Neural progenitor cell (in vitro differentiated cells): ENCODE results near the gene CRTC1. TPM values are rescaled to one million over a fixed set of nuclear protein-coding genes. Genes with fewer than 3 reads are reported as not detected.
A peak's percentile ranks its signal among the peaks of the same experiment; 100 is the strongest.

Source experiments
- DNase-seq: peaks from one replicate; pipeline ENCODE4 v3.0.0-alpha.2; 2016; ENCODE audit warnings: low spot score
- H2AFZ ChIP-seq: fragments of 200-600 bp; sonication (generic); replicated peaks from 2 replicates; pipeline ENCODE4 v1.6.1; 2016; ENCODE audit warnings: antibody characterized with exemption
- H3F3A ChIP-seq: fragments of 200-600 bp; sonication (generic); 2 replicates; pipeline ENCODE4 v1.6.1; 2016; ENCODE audit warnings: antibody characterized with exemption, low read depth
- H3K27ac ChIP-seq: fragments of 200-600 bp; sonication (generic); 2 replicates; pipeline ENCODE4 v1.5.1; 2016; ENCODE audit warnings: mild to moderate bottlenecking
- H3K27me3 ChIP-seq: fragments of 200-600 bp; sonication (generic); 2 replicates; pipeline ENCODE4 v1.6.1; 2016; ENCODE audit warnings: mild to moderate bottlenecking, moderate library complexity
- H3K36me3 ChIP-seq: fragments of 200-600 bp; sonication (generic); 2 replicates; pipeline ENCODE4 v1.5.1; 2016
- H3K4me1 ChIP-seq: fragments of 200-600 bp; sonication (generic); 2 replicates; pipeline ENCODE4 v1.6.1; 2016; ENCODE audit warnings: mixed run types
- H3K4me2 ChIP-seq: fragments of 200-600 bp; sonication (generic); 2 replicates; pipeline ENCODE4 v1.6.1; 2016
- H3K4me3 ChIP-seq: fragments of 200-600 bp; sonication (generic); 2 replicates; pipeline ENCODE4 v1.5.1; 2016
- H3K79me2 ChIP-seq: fragments of 200-600 bp; sonication (generic); 2 replicates; pipeline ENCODE4 v1.6.1; 2016; ENCODE audit warnings: low read depth
- H3K9ac ChIP-seq: fragments of 200-600 bp; sonication (generic); 2 replicates; pipeline ENCODE4 v1.6.1; 2016
- H3K9me3 ChIP-seq: fragments of 200-600 bp; sonication (generic); 2 replicates; pipeline ENCODE4 v1.5.1; 2016; ENCODE audit warnings: low read depth
- H4K20me1 ChIP-seq: fragments of 200-600 bp; sonication (generic); 2 replicates; pipeline ENCODE4 v1.6.1; 2016; ENCODE audit warnings: low read depth
- H3K27ac Mint-ChIP-seq: 3 replicates; pipeline ENCODE4 v1.8.0; 2021; ENCODE audit warnings: mixed read lengths
- H3K27me3 Mint-ChIP-seq: 2 replicates; pipeline ENCODE4 v1.8.0; 2022; ENCODE audit warnings: low read depth, mild to moderate bottlenecking, inconsistent platforms, moderate library complexity, mixed read lengths; ENCODE audit not compliant: insufficient read depth
- H3K36me3 Mint-ChIP-seq: 3 replicates; pipeline ENCODE4 v1.8.0; 2021; ENCODE audit warnings: mixed read lengths
- H3K4me1 Mint-ChIP-seq: 3 replicates; pipeline ENCODE4 v1.8.0; 2021; ENCODE audit warnings: mixed read lengths
- H3K4me3 Mint-ChIP-seq: 3 replicates; pipeline ENCODE4 v1.8.0; 2021; ENCODE audit warnings: mild to moderate bottlenecking, moderate library complexity, mixed read lengths
- H3K9me3 Mint-ChIP-seq: 3 replicates; pipeline ENCODE4 v1.8.0; 2020; ENCODE audit warnings: mixed read lengths
- CTCF ChIP-seq: fragments of 200-600 bp; sonication (generic); IDR thresholded peaks from 2 replicates; pipeline ENCODE4 v1.5.1; 2017; ENCODE audit warnings: antibody characterized with exemption, mild to moderate bottlenecking
- EZH2 ChIP-seq: fragments of 200-600 bp; sonication (generic); IDR thresholded peaks from 2 replicates; pipeline ENCODE4 v1.6.1; 2017; ENCODE audit warnings: antibody characterized with exemption, mild to moderate bottlenecking, moderate library complexity
- EZH2phosphoT487 ChIP-seq: fragments of 200-600 bp; sonication (generic); IDR thresholded peaks from 2 replicates; pipeline ENCODE4 v1.6.1; 2017; ENCODE audit warnings: antibody characterized with exemption
- total RNA-seq: library from RNA; depleted of rRNA; stranded (reverse); fragments of >200 nt; gene quantifications from 2 replicates; pipeline ENCODE4 v1.2.3, GENCODE V29; 2015; ENCODE audit warnings: low replicate concordance

Gene CRTC1
- total RNA-seq, 1 donor from 2014 or later: 2.4 TPM

DNA sequence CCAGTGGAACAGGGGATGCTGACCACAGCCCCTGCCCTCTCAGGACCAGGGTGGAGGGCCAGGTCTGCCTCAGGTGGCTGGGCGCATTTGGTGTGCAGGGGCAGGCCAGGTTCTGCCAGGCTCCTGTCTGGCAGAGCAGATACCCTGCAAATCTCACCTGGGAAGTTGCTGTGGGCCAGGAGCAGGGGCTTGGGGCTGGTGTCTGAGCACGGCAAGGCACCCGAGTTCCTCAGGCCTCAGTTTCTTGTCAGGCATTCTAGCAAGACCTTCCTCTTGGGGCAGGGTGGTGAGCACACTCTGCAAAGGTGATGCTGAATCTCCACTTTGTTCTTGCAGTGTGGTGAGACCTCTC lies 1.1 kb downstream of the CRTC1 start:
- Histone ChIP-seq H4K20me1 (peaks cover 17% of the 10 kb centered on the region), H3K4me1 (peaks cover 5% of the 10 kb centered on the region), H3K9ac (no peak overlapping the region), H3K9me3 (no peaks in the 10 kb centered on the region), H3K4me3 (peak overlapping the region; percentile 86), H3K79me2 (peaks cover 55% of the 10 kb centered on the region), H3K27ac (no peak overlapping the region), H3K4me2 (peak overlapping the region; percentile 90), H3K36me3 (no peaks in the 10 kb centered on the region), H3K27me3 (no peaks in the 10 kb centered on the region), H3F3A (peaks cover 16% of the 10 kb centered on the region), H2AFZ (no peak overlapping the region)
- peak overlapping the region; percentile 84 for H3K4me3 Mint-ChIP-seq
- H3K27ac Mint-ChIP-seq: no peak overlapping the region
- DNase-seq: no peak
- H3K4me1 Mint-ChIP-seq: peaks cover 18% of the 10 kb centered on the region
- H3K36me3 Mint-ChIP-seq: peaks cover 1% of the 10 kb centered on the region
- H3K27me3 Mint-ChIP-seq: peaks cover 5% of the 10 kb centered on the region
- no peaks in the 10 kb centered on the region for H3K9me3 Mint-ChIP-seq
- TF ChIP-seq CTCF (no peak), EZH2 (no peak), EZH2phosphoT487 (no peak)

GRCh38 chr19:18685597-18686190 lies 2.2 kb downstream of the CRTC1 start:
- Mint-ChIP-seq H3K27ac (no peak overlapping the region), H3K4me1 (peaks cover 20% of the 10 kb centered on the region), H3K9me3 (no peaks in the 10 kb centered on the region), H3K4me3 (peak overlapping the region; percentile 84), H3K36me3 (peaks cover 3% of the 10 kb centered on the region), H3K27me3 (peaks cover 5% of the 10 kb centered on the region)
- no peaks in the 10 kb centered on the region for H3K27me3 ChIP-seq
- no peak overlapping the region for H3K9ac ChIP-seq
- H3K4me1 ChIP-seq: peaks cover 5% of the 10 kb centered on the region
- no peaks in the 10 kb centered on the region for H3K36me3 ChIP-seq
- H3F3A ChIP-seq: peaks cover 16% of the 10 kb centered on the region
- H3K27ac ChIP-seq: no peak overlapping the region
- no peaks in the 10 kb centered on the region for H3K9me3 ChIP-seq
- H3K4me3 ChIP-seq: no peak overlapping the region
- no peak for DNase-seq
- no peak for TF ChIP-seq EZH2
- TF ChIP-seq EZH2phosphoT487: no peak
- TF ChIP-seq CTCF: no peak
- H4K20me1 ChIP-seq: peaks cover 17% of the 10 kb centered on the region
- H2AFZ ChIP-seq: no peak overlapping the region
- peaks cover 59% of the 10 kb centered on the region for H3K79me2 ChIP-seq
- H3K4me2 ChIP-seq: no peak overlapping the region

DNA sequence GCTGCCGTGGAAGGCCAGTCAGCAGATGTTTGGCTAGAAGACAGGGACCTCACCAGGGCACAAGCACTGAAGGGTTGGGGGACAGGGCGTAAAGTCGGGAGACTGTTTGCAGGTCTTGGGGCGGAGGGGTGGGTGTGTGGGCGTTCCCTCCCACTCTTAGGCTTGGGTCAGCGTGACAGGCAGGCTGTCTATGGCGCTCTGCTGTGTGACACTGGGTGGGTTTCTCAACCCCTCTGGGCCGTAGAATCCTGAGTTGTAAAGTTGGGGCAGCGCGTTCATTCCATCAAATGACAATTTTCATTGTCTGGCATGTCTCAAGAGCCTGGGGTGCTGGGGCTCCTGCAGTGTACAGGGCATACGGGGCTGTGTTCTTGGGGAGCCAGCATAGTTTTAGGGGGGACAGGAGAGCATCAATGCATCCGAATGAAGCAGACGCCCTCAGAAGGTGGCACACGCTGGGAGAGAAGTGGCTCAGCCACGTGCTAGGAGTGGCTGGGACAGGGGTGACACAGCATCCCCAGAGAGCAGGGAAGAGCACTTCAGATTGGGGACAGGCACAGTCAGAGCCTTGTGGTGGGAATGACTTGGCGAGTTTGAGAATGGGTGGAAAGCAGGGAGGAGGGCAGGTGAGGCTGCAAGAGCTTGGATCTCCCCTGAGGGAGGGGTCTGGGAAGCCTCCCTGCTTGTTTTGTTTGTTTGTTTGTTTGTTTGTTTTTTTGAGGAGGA lies 4.4 kb downstream of the CRTC1 start:
- Mint-ChIP-seq H3K27ac (no peak overlapping the region), H3K4me3 (no peak overlapping the region), H3K4me1 (peaks cover 12% of the 10 kb centered on the region), H3K9me3 (no peaks in the 10 kb centered on the region), H3K27me3 (peaks cover 4% of the 10 kb centered on the region), H3K36me3 (peaks cover 3% of the 10 kb centered on the region)
- Histone ChIP-seq H3K4me1 (peaks cover 5% of the 10 kb centered on the region), H3K9ac (no peak overlapping the region), H3K4me2 (no peak overlapping the region), H3K27me3 (no peaks in the 10 kb centered on the region), H3K79me2 (peaks cover 71% of the 10 kb centered on the region), H3K4me3 (no peak overlapping the region), H4K20me1 (peaks cover 17% of the 10 kb centered on the region), H3K9me3 (no peaks in the 10 kb centered on the region), H3K27ac (no peak overlapping the region), H3F3A (peaks cover 7% of the 10 kb centered on the region), H2AFZ (no peak overlapping the region), H3K36me3 (no peaks in the 10 kb centered on the region)
- TF ChIP-seq CTCF: no peak
- TF ChIP-seq EZH2phosphoT487: no peak
- no peak for TF ChIP-seq EZH2
- DNase-seq: no peak
